MM.1S (cell line): ENCODE results near the gene RGMA.

ENCODE experiments used
- DNase-seq: peaks from one replicate; pipeline ENCODE4 v3.0.0-alpha.2; 2015
- H2AFZ ChIP-seq: fragments of 300-600 bp; sonication (generic); 2 replicates; pipeline ENCODE4 v1.6.0; 2016; ENCODE audit warnings: antibody characterized with exemption, low read length
- H3F3A ChIP-seq: fragments of 300-600 bp; sonication (generic); 2 replicates; pipeline ENCODE4 v1.6.1; 2016; ENCODE audit warnings: mild to moderate bottlenecking, antibody characterized with exemption, low read length, moderate library complexity, mixed read lengths; ENCODE audit not compliant: insufficient read depth
- H3K27ac ChIP-seq: fragments of 300-600 bp; sonication (generic); 2 replicates; pipeline ENCODE4 v1.5.1; 2016; ENCODE audit warnings: mild to moderate bottlenecking, low read length
- H3K27me3 ChIP-seq: fragments of 300-600 bp; sonication (generic); replicated peaks from 2 replicates; pipeline ENCODE4 v1.6.0; 2016; ENCODE audit warnings: low read length; ENCODE audit not compliant: insufficient read depth
- H3K36me3 ChIP-seq: fragments of 300-600 bp; sonication (generic); replicated peaks from 2 replicates; pipeline ENCODE4 v1.6.1; 2016; ENCODE audit warnings: mild to moderate bottlenecking, low read length, mixed read lengths; ENCODE audit not compliant: insufficient read depth
- H3K4me1 ChIP-seq: fragments of 300-600 bp; sonication (generic); 2 replicates; pipeline ENCODE4 v1.6.1; 2016; ENCODE audit warnings: low read length, mixed read lengths
- H3K4me2 ChIP-seq: fragments of 300-600 bp; sonication (generic); 2 replicates; pipeline ENCODE4 v1.6.0; 2016; ENCODE audit warnings: low read depth, low read length
- H3K4me3 ChIP-seq: fragments of 300-600 bp; sonication (generic); 2 replicates; pipeline ENCODE4 v1.5.1; 2016; ENCODE audit warnings: low read length, mixed read lengths
- H3K79me2 ChIP-seq: fragments of 300-600 bp; sonication (generic); 2 replicates; pipeline ENCODE4 v1.6.1; 2016; ENCODE audit warnings: mixed run types, low read length, mixed read lengths
- H3K9ac ChIP-seq: fragments of 300-600 bp; sonication (generic); 2 replicates; pipeline ENCODE4 v1.6.1; 2016; ENCODE audit warnings: low read length, mixed read lengths
- H3K9me2 ChIP-seq: fragments of 300-600 bp; sonication (generic); replicated peaks from 2 replicates; pipeline ENCODE4 v1.6.1; 2016; ENCODE audit warnings: mild to moderate bottlenecking, low read length, mixed read lengths; ENCODE audit not compliant: insufficient read depth
- H3K9me3 ChIP-seq: fragments of 300-600 bp; sonication (generic); replicated peaks from 2 replicates; pipeline ENCODE4 v1.6.1; 2016; ENCODE audit warnings: mild to moderate bottlenecking, low read length, mixed read lengths; ENCODE audit not compliant: insufficient read depth
- H4K20me1 ChIP-seq: fragments of 300-600 bp; sonication (generic); 2 replicates; pipeline ENCODE4 v1.6.1; 2016; ENCODE audit warnings: mild to moderate bottlenecking, low read length, moderate library complexity, mixed read lengths; ENCODE audit not compliant: insufficient read depth
- CTCF ChIP-seq: fragments of 300-600 bp; sonication (generic); IDR thresholded peaks from 2 replicates; pipeline ENCODE4 v1.5.1; 2016; ENCODE audit warnings: antibody characterized with exemption, low read length, mixed read lengths
- EZH2 ChIP-seq: fragments of 300-600 bp; sonication (generic); optimal IDR thresholded peaks from 2 replicates; pipeline ENCODE3; 2017; ENCODE audit warnings: low read depth, mild to moderate bottlenecking, antibody characterized with exemption, low read length, mixed read lengths
- EZH2phosphoT487 ChIP-seq: fragments of 300-600 bp; sonication (generic); IDR thresholded peaks from 2 replicates; pipeline ENCODE4 v1.6.1; 2018; ENCODE audit warnings: antibody characterized with exemption, low read length

RGMA gene

DNA sequence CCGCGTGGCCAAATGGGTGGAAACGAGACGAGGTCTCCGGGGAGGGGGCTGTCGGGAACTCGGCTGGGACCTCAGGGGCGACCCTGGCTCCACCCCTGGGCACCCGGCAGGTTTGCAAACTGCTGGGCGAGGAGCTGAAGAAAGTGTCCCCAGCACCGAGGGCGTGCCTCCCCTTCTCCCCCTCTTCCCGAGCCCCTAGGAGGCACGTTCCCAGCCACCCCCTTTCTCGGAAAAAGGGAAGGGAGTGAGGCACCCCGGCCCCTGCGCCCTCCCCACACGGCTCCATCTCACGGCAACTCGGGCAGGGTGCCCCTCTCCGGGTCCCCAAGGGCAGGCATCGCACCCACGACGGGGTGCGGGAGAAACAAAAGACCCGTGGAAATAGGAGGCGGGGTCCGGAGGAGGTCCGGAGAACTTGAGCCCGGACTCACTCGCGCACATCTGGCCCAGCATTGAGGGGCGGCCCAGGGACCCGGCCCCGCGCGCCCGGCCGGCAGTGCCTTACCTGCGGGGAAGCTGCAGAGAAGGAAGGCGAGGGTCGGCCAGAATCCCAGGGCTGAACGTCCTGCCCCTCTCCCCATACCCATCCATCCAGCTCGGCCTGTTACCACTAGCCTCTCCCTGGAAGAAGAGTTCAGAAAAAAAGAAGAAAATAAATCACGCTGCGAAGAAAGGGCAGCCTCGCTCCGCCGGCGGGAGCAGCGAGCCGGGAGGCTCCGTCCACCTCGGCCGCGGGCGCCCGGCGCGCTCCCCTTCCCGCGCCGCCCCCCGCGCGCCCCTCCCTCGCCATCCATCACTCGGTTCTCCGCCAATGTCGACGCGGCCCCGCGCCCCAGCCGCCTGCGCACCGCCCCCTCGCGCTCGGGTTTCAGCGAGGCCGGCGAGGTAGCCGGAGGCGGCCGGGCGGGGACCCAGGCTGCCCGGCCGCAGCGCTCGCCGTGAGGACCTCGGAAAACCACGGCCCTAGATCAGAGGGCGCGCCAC lies 16.3 kb downstream of the RGMA start:
- H4K20me1 ChIP-seq = no peaks in the 10 kb centered on the region
- peak overlapping the region; percentile 42; the same call in 1 of the 2 replicates for H3K4me2 ChIP-seq
- TF ChIP-seq EZH2phosphoT487 (no peak), CTCF (no peak), EZH2 (no peak)
- peak overlapping the region; percentile 0; the same call in 1 of the 2 replicates for H2AFZ ChIP-seq
- H3K36me3 ChIP-seq = no peaks in the 10 kb centered on the region
- H3K9me3 ChIP-seq = no peaks in the 10 kb centered on the region
- H3K9ac ChIP-seq = no peak overlapping the region
- H3K9me2 ChIP-seq = no peaks in the 10 kb centered on the region
- H3F3A ChIP-seq = no peaks in the 10 kb centered on the region
- H3K4me3 ChIP-seq = peak overlapping the region; percentile 36
- no peaks in the 10 kb centered on the region for H3K79me2 ChIP-seq
- H3K4me1 ChIP-seq = no peaks in the 10 kb centered on the region
- H3K27ac ChIP-seq = no peak overlapping the region
- no peak for DNase-seq
- peaks cover 25% of the 10 kb centered on the region for H3K27me3 ChIP-seq

- no peak for DNase-seq
- Histone ChIP-seq H3K9ac (no peak overlapping the region), H3K9me2 (no peaks in the 10 kb centered on the region), H3K4me1 (no peaks in the 10 kb centered on the region), H3K4me2 (peak overlapping the region; percentile 42; the same call in 1 of the 2 replicates), H3K4me3 (peak overlapping the region; percentile 36), H4K20me1 (no peaks in the 10 kb centered on the region), H3K27ac (no peak overlapping the region), H3F3A (no peaks in the 10 kb centered on the region), H2AFZ (peak overlapping the region; percentile 0; the same call in 1 of the 2 replicates), H3K27me3 (peaks cover 25% of the 10 kb centered on the region), H3K79me2 (no peaks in the 10 kb centered on the region), H3K9me3 (no peaks in the 10 kb centered on the region), H3K36me3 (no peaks in the 10 kb centered on the region)
- TF ChIP-seq EZH2 (no peak), CTCF (no peak), EZH2phosphoT487 (no peak)
Measured at GRCh38 chr15:93072011-93072410, 17.0 kb downstream of the RGMA start.

DNA sequence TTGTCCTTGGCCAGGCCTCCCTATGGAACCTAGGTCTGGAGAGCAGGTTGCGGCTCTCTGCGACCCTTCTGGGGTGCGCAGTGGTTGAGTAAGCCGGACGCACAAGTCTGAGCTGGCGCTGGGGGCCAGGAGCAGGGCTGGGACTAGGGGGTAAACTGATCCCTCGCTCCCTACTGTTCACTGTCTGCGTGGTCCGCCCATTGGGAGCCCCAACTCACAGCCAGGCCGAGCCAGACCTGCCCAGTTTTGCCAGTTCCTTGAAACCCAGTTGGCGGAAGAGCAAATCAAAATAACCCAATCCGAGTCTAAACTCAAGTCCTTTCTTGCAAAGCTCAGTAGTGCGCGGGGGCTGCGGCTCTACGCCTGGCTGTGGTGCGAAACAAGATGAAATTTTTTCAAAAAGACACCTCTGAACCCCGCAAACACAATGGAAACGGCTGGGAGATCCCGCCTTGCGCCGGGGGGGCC lies 17.5 kb downstream of the RGMA start:
- TF ChIP-seq EZH2phosphoT487 (no peak), EZH2 (no peak), CTCF (no peak)
- Histone ChIP-seq H3F3A (no peaks in the 10 kb centered on the region), H2AFZ (0 out of 2 replicates have a peak overlapping the region, but pooled peaks have one; percentile 0), H3K9me2 (no peaks in the 10 kb centered on the region), H3K4me2 (peak overlapping the region; percentile 42; the same call in 1 of the 2 replicates), H3K4me1 (no peaks in the 10 kb centered on the region), H3K27me3 (peaks cover 25% of the 10 kb centered on the region), H3K4me3 (no peak overlapping the region), H3K9me3 (no peaks in the 10 kb centered on the region), H3K9ac (no peak overlapping the region), H3K27ac (no peak overlapping the region), H3K36me3 (no peaks in the 10 kb centered on the region), H4K20me1 (no peaks in the 10 kb centered on the region), H3K79me2 (no peaks in the 10 kb centered on the region)
- no peak for DNase-seq
